HepG2 (cell line): ENCODE data around the gene UBC. TPM values are rescaled to one million over a fixed set of nuclear protein-coding genes. Genes with fewer than 3 reads are reported as not detected.
A peak's percentile ranks its signal among the peaks of the same experiment; 100 is the strongest.
"Not testable (repeated sequence)": the region's sequence is repeated elsewhere in the genome, so short reads cannot be mapped to it uniquely, and the experiment has no call there.

Experiments
- ATAC-seq: fragments of 200-7000 bp; cut with Tn5 transposase; 3 replicates; pipeline ENCODE4 v1.9.1; 2020; ENCODE audit warnings: mild to moderate bottlenecking, moderate library complexity
- BruUV-seq: library from RNA; stranded (reverse); fragments of 400-500 nt; replicated peaks from 2 replicates; lab custom pipeline; 2021; lab: Mats Ljungman, UMichigan
- CTCF ChIA-PET: fragments of 300-600 bp; formaldehyde crosslinking; extraction: SDS; loops from one replicate; lab custom pipeline; 2021; ENCODE audit warnings: low total read pairs, inconsistent platforms, low intra/inter-chr PET ratio; lab: Yijun Ruan, JAX
- POLR2A ChIA-PET: fragments of 350-600 bp; sonication (Branson Sonifier 250); formaldehyde crosslinking; loops from one replicate; lab custom pipeline; 2020; ENCODE audit warnings: antibody characterized with exemption, inconsistent platforms; lab: Yijun Ruan, JAX
- DNase-seq: peaks from one replicate; pipeline ENCODE4 v3.0.0-alpha.2; 2015; ENCODE audit warnings: low spot score
- FAIRE-seq: peaks from 3 replicates; lab custom pipeline; 2011; peaks lifted over from hg19 to GRCh38; lab: Jason Lieb, UNC
- H2AFZ ChIP-seq: one replicate; pipeline ENCODE4 v1.6.1; 2011; ENCODE audit warnings: low read length, inconsistent platforms
- H3K27ac ChIP-seq: fragments of 300-600 bp; 3 replicates; pipeline ENCODE4 v1.8.0; 2011; ENCODE audit warnings: mixed run types, mild to moderate bottlenecking, mixed read lengths, low read length, inconsistent platforms; ENCODE audit not compliant: insufficient read depth; ENCODE audit errors: extremely low read length
- H3K27me3 ChIP-seq, 2 experiments: fragments of 200-600 bp in 1 of 2; 2 replicates in 1 of 2; 3 replicates in 1 of 2; pipeline versions ENCODE4 v1.6.0 to v1.8.0; 2011; ENCODE audit warnings: low read length in 2 of 2, mild to moderate bottlenecking in 2 of 2, moderate library complexity in 2 of 2, inconsistent platforms in 1 of 2; ENCODE audit not compliant: insufficient read depth in 2 of 2, control insufficient read depth in 1 of 2
- H3K36me3 ChIP-seq, 2 experiments: fragments of 200-600 bp in 1 of 2; replicated peaks in 1 of 2; 2 replicates in 1 of 2; 3 replicates in 1 of 2; pipeline versions ENCODE4 v1.5.1 to v1.8.0; 2011; ENCODE audit warnings: low read length in 2 of 2, inconsistent platforms in 1 of 2; ENCODE audit not compliant: insufficient read depth in 2 of 2, control insufficient read depth in 1 of 2
- H3K4me1 ChIP-seq: 2 replicates; pipeline ENCODE4 v1.5.1; 2012; ENCODE audit warnings: low read length, inconsistent platforms; ENCODE audit not compliant: insufficient read depth
- H3K4me2 ChIP-seq: 2 replicates; pipeline ENCODE4 v1.6.0; 2011; ENCODE audit warnings: low read depth, low read length, inconsistent platforms
- H3K4me3 ChIP-seq, 3 experiments: fragments of 200-600 bp in 1 of 3; sonication (generic), shearing (Covaris generic) in 1 of 3; replicated peaks in 1 of 3; 2 replicates each; pipeline ENCODE4 v1.5.1; 2011 to 2016; ENCODE audit warnings: low read length in 3 of 3, inconsistent platforms in 2 of 3, low read depth in 2 of 3, mild to moderate bottlenecking in 2 of 3, control low read depth in 1 of 3, mixed read lengths in 1 of 3; ENCODE audit not compliant: insufficient read depth in 1 of 3
- H3K79me2 ChIP-seq: one replicate; pipeline ENCODE4 v1.6.1; 2011; ENCODE audit warnings: low read length, inconsistent platforms; ENCODE audit not compliant: insufficient read depth
- H3K9ac ChIP-seq: 2 replicates; pipeline ENCODE4 v1.6.0; 2011; ENCODE audit warnings: mild to moderate bottlenecking, low read depth, low read length, inconsistent platforms; ENCODE audit not compliant: insufficient read depth
- H3K9me3 ChIP-seq: 2 replicates; pipeline ENCODE4 v1.5.1; 2012; ENCODE audit warnings: mild to moderate bottlenecking, low read length
- H4K20me1 ChIP-seq: 2 replicates; pipeline ENCODE4 v1.6.0; 2011; ENCODE audit warnings: inconsistent platforms, mild to moderate bottlenecking, low read length, moderate library complexity; ENCODE audit not compliant: insufficient read depth
- ADNP ChIP-seq: sonication (generic); formaldehyde crosslinking; IDR thresholded peaks from 2 replicates; pipeline ENCODE4 v1.4.0; 2020; ENCODE audit warnings: missing genetic modification reagents
- ARID4A ChIP-seq: sonication (generic); formaldehyde crosslinking; IDR thresholded peaks from 2 replicates; pipeline ENCODE4 v1.5.0; 2020; ENCODE audit warnings: mild to moderate bottlenecking, missing genetic modification reagents, borderline replicate concordance
- ATF1 ChIP-seq: IDR thresholded peaks from 2 replicates; pipeline ENCODE4 v1.6.1; 2016; ENCODE audit warnings: mild to moderate bottlenecking, control low read depth
- HOMEZ ChIP-seq: IDR thresholded peaks from 2 replicates; pipeline ENCODE4 v1.6.1; 2016; ENCODE audit warnings: low read depth
- NR1H2 ChIP-seq: sonication (generic); formaldehyde crosslinking; IDR thresholded peaks from 2 replicates; pipeline ENCODE4 v1.8.1; 2022; ENCODE audit warnings: low read depth, missing genetic modification reagents, borderline replicate concordance
- RNF2 ChIP-seq: fragments of 450-650 bp; conservative IDR thresholded peaks from 2 replicates; pipeline ENCODE4 v1.6.1; 2016; ENCODE audit warnings: low read depth
- SMAD1 ChIP-seq: sonication (generic); formaldehyde crosslinking; IDR thresholded peaks from 2 replicates; pipeline ENCODE4 v1.4.0; 2020; ENCODE audit warnings: missing genetic modification reagents, low read depth, mild to moderate bottlenecking, borderline replicate concordance
- SMAD9 ChIP-seq: sonication (generic); formaldehyde crosslinking; IDR thresholded peaks from 2 replicates; pipeline ENCODE4 v1.5.1; 2020; ENCODE audit warnings: mild to moderate bottlenecking, missing genetic modification reagents
- ZBTB3 ChIP-seq: sonication (generic); formaldehyde crosslinking; IDR thresholded peaks from 2 replicates; pipeline ENCODE4 v1.4.0; 2020; ENCODE audit warnings: low read depth, mild to moderate bottlenecking, moderate library complexity, missing genetic modification reagents, borderline replicate concordance
- ZNF225 ChIP-seq: sonication (generic); formaldehyde crosslinking; IDR thresholded peaks from 2 replicates; pipeline ENCODE4 v1.4.0; 2020; ENCODE audit warnings: mild to moderate bottlenecking, missing genetic modification reagents
- ZNF414 ChIP-seq: sonication (generic); formaldehyde crosslinking; IDR thresholded peaks from 2 replicates; pipeline ENCODE4 v1.5.0; 2020; ENCODE audit warnings: missing genetic modification reagents
- WGBS: methylation state at CpG from one replicate; pipeline ENCODE4 v1.1.6; 2017; ENCODE audit warnings: low lambda C conversion rate; 5-methylcytosine and 5-hydroxymethylcytosine counted together
- in situ Hi-C: cut with HindIII; loops from 2 replicates; pipeline ENCODE4 v1.10.0; 2017; ENCODE audit warnings: low pct_unique_long_range_greater_than_20kb; ENCODE audit not compliant: extremely low pct_ligation_motif_present
- intact Hi-C: fragments of 100-400 bp; cut with micrococcal nuclease; formaldehyde crosslinking; loops from one replicate; pipeline ENCODE4 v1.10.0; 2022; ENCODE audit not compliant: unreplicated experiment
- polyA plus RNA-seq, 8 experiments: library from polyadenylated mRNA; depleted of rRNA in 3 of 8; stranded (reverse) in 7 of 8; unstranded in 1 of 8; fragments of >200 nt; fragmentation: Illumina TruSeq in 4 of 8; extraction: Trizol in 4 of 8; gene quantifications; 2 replicates each; pipeline versions ENCODE4 v1.2.1 to v1.2.3, GENCODE V29; 2011 to 2016; ENCODE audit warnings: low read depth in 4 of 8, missing spikeins in 1 of 8, mixed read lengths in 1 of 8; ENCODE audit not compliant: insufficient read depth in 1 of 8
- total RNA-seq, 5 experiments: library from RNA; depleted of rRNA; stranded (reverse); fragments of >200 nt; fragmentation: Illumina TruSeq; extraction: Trizol; gene quantifications; 2 replicates each; pipeline ENCODE4 v1.2.3, GENCODE V29; 2016; ENCODE audit warnings: low read depth in 1 of 5

The UBC gene
- total and polyA plus RNA-seq, 2 of the 13 experiments (the other 11 are each of a cell fraction or from before 2014, with no cell fraction given): 805 to 1,432 TPM

DNA sequence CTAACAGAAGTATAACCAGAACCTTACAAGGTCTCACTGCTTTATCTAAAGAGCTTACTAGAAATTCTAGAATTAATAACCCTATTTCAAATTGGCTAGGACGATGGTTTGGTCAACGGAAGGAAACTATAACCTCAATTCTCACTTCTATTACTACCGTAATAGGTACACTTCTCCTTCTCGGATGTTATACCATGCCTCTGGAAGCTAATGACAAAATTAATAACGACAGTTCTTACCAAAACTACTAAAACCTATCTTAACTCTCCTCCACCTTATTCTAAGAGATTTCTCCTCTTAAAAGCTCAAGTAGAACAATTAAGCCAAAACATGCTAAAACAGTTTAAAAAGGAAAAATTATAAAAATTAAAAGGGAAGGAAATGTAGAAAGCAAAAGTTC lies 23.7 kb upstream of the UBC start:
- Histone ChIP-seq H3K79me2 (no peaks in the 10 kb centered on the region), H3K27me3 (no peaks in the 10 kb centered on the region), H3K4me1 (peaks cover 52% of the 10 kb centered on the region), H3K4me3 (peak overlapping the region in 1 of 3 experiments; percentile 81; a peak in 1 of 6 replicates), H3K27ac (peak overlapping the region; percentile 95), H3K9ac (peak overlapping the region; percentile 80), H2AFZ (no peak overlapping the region), H4K20me1 (no peaks in the 10 kb centered on the region), H3K9me3 (no peaks in the 10 kb centered on the region), H3K36me3 (no peaks in the 10 kb centered on the region), H3K4me2 (peak overlapping the region; percentile 79)
- POLR2A ChIA-PET: interaction anchor here (0.9 to 6.6 kb wide), 6 partner anchors 9 to 56 kb away, joined by 3 to 199 read pairs (median 7); partner anchors contain the start of gene UBC
- 85% methylated on average over 5 of the region's 5 CpGs for WGBS
- TF ChIP-seq NR1H2 (CRISPR knock-in tag) (no peak), SMAD1 (CRISPR knock-in tag) (no peak), ZNF225 (CRISPR knock-in tag) (no peak), RNF2 (no peak), HOMEZ (CRISPR knock-in tag) (no peak), ARID4A (no peak), ZNF414 (CRISPR knock-in tag) (no peak), ADNP (CRISPR knock-in tag) (no peak), SMAD9 (CRISPR knock-in tag) (no peak), ZBTB3 (CRISPR knock-in tag) (no peak), ATF1 (no peak)
- CTCF ChIA-PET: no interaction called here
- ATAC-seq (no peak), FAIRE-seq (no peak), DNase-seq (no peak)
- intact Hi-C loops: loop anchor here (2.0 kb wide), 1 partner anchor 19 kb away; no protein-coding TSS in a partner anchor
- in situ Hi-C loops: no loop called here
- BruUV-seq: no TSS peak

DNA sequence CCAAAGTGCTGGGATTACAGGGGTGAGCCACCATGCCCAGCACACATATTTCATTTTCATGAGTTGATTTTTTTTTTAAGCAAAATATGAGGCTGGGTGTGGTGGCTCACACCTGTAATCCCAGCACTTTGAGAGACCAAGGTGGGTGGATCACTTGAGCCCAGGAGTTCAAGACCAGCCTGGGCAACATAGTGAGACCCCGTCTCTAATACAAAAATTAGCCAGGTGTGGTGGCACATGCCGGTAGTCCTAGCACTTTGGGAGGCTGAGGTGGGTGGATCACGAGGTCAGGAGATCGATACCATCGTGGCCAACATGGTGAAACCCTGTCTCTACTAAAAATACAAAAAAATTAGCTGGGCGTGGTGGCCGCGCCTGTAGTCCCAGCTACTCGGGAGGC lies 17.1 kb upstream of the UBC start:
- H3K27ac ChIP-seq, H3K4me3 ChIP-seq, intact Hi-C loops, H3K9me3 ChIP-seq, H2AFZ ChIP-seq, in situ Hi-C loops, ATAC-seq, BruUV-seq, FAIRE-seq, H3K27me3 ChIP-seq, H3K79me2 ChIP-seq, H3K4me2 ChIP-seq, H4K20me1 ChIP-seq, H3K36me3 ChIP-seq, CTCF ChIA-PET, DNase-seq, H3K9ac ChIP-seq: not testable (repeated sequence)
- H3K4me1 ChIP-seq: peaks cover 41% of the 10 kb centered on the region
- POLR2A ChIA-PET: interaction anchor here (1.3 kb wide), 1 partner anchor 10 kb away, joined by 4 read pairs; no protein-coding TSS in a partner anchor
- WGBS: 89% methylated on average over 9 of the region's 9 CpGs
